ENCODE measurements around the gene CPN1.
"Not testable (repeated sequence)": the region's sequence is repeated elsewhere in the genome, so short reads cannot be mapped to it uniquely, and the experiment has no call there.

The CPN1 gene

DNA sequence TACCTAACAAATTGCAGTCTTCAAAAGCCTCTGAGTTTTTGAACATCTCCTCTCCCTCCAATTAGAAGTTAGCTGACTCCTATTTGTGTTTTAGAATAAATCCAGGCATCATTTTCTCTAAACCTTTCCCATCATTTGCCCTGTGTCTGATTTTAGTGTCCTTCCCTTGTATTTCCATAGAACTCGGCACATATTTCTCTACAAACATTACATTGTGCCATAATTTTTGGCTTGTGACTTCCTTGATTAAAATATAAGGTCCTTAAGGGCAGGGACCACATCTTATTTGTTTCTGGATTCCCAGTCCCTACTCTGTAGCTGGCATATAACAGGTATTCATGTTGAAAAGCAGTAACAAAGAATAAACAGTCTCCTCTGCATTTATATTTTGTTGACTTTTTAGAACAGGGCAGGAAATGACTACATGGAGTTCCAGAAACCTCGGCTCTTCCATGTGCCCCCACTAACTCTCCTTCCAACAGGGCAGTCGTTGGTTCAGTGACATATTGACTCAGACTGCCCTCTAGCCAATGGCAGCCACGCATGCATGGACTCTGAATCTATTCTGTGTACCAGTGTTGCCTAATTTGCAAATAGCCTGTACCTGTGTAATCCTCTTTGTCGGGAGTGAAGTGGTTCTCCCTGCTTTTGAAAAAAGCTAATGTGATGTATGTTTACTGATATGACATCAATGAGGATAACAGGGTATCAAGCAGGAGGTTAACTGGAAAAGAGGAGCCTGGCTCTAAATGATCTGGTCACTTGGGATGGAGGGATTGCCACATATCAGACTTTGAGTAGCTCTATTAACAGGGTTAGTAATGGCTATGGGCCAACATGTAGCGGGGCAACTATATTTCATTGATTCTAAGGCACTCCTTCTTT is 19.8 kb upstream of the CPN1 start:
- Mint-ChIP-seq H3K9me3 (peaks cover 8% of the 10 kb centered on the region), H3K27ac (no peak overlapping the region), H3K4me1 (no peaks in the 10 kb centered on the region), H3K27me3 (peaks cover 48% of the 10 kb centered on the region), H3K36me3 (no peaks in the 10 kb centered on the region), H3K4me3 (no peak overlapping the region)
- no peak for ATAC-seq

DNA sequence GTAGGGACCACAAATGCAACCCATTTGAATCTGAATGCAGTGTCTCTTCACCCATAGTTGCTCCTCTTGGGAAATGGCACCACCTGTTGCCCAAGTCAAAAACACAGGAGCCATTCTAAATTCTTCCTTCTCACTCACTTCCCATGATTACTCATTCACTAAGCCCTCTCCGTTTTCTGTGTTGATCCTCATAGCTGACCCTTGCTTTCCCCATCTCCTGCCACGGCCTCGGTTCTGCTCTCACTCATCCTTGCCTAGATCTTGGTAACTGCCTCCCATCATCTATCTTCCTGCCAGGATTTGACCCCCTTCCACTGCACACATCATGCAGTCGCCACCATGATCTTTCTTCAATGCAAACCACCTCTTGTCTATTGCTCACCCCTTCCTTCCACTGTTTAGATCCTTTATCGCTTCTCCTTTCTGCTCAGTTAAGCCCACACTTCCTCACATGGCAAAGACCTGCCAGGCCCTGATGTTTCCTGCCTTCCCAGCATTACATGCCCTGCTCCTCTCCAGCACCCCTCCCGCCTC is 19.0 kb upstream of the CPN1 start:
- H3K27me3 Mint-ChIP-seq: peaks cover 48% of the 10 kb centered on the region
- no peak for ATAC-seq
- peaks cover 8% of the 10 kb centered on the region for H3K9me3 Mint-ChIP-seq
- H3K36me3 Mint-ChIP-seq: no peaks in the 10 kb centered on the region
- H3K4me3 Mint-ChIP-seq: no peak overlapping the region
- no peaks in the 10 kb centered on the region for H3K4me1 Mint-ChIP-seq
- no peak overlapping the region for H3K27ac Mint-ChIP-seq

DNA sequence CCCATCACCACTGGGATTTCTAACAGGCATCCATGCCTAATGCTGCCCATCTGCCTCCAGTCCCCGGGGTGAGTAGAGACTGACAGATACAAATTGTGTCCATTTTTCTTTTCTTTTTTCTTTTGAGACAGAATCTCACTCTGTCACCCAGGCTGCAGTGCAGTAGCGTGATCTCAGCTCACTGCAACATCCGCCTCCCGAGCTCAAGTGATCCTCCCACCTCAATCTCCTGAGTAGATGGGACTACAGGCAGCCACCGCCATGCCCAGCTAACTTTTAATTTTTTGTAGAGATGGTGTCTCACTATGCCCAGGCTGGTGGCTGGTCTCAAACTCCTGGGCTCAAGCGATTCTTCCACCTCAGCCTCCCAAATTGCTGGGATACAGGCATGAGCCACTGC is 7.6 kb upstream of the CPN1 start:
- Mint-ChIP-seq H3K36me3 (no peaks in the 10 kb centered on the region), H3K9me3 (no peaks in the 10 kb centered on the region), H3K4me3 (no peak overlapping the region), H3K27ac (no peak overlapping the region), H3K4me1 (no peaks in the 10 kb centered on the region), H3K27me3 (peaks cover 8% of the 10 kb centered on the region)
- no peak for ATAC-seq

DNA sequence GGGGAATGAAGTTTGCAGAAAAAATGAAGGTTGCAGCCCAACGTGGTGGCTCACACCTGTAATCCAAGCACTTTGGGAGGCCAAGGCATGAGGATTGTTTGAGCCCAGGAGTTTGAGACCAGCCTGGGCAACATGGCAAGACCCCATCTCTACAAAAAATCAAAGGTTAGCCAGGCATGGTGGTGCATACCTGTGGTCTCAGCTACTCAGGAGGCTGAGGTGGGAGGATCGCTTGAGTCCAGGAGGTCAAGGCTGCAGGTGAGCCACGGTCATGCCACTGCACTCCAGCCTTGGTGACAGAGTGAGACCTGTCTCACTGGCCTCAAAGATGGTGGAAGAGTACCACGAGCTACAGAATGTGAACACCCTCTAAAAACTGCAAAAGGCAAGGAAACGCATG is 5.0 kb upstream of the CPN1 start:
- not testable (repeated sequence) for H3K4me3 Mint-ChIP-seq, ATAC-seq, H3K36me3 Mint-ChIP-seq, H3K9me3 Mint-ChIP-seq, H3K4me1 Mint-ChIP-seq, H3K27ac Mint-ChIP-seq
- peaks cover 16% of the 10 kb centered on the region for H3K27me3 Mint-ChIP-seq

DNA sequence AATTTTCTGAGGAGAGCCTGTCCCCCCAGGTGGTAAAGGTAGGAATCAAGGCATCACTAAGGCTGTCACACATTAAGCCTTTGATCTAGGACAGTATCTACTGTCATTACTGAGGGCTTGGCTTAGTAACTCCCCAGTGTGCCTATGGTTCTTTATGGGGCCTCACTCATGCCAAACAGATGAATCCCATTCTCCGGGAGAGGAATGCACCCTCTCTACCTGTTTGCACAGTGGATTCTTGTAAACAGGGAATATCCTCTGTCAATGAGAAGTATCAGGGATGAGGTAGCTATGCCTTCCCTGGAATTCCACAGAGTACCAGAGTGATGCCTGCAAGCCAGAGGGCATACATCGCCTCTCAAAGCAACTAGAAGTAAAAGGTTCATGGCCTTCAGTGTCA is 3.9 kb upstream of the CPN1 start:
- H3K36me3 Mint-ChIP-seq: no peaks in the 10 kb centered on the region

DNA sequence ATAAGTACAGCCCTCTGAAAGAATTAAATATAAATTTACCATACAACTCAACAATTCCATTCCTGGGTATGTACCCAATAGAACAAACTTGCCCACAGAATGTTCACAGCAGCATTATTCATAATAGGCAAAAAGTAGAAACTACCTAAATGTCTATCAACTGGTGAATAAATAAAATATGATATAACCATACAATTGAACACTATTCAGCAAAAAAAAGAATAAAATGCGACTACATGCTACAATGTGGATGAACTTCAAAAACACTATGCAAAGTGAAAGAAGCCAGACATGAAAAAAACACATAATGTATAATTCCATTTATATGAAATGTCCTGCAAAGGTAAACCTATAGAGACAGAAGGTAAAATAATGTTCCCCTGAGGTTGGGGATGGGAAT is 2.0 kb upstream of the CPN1 start:
- Mint-ChIP-seq H3K9me3 (no peaks in the 10 kb centered on the region), H3K4me1 (no peaks in the 10 kb centered on the region), H3K27ac (no peak overlapping the region), H3K4me3 (no peak overlapping the region), H3K27me3 (peaks cover 47% of the 10 kb centered on the region), H3K36me3 (no peaks in the 10 kb centered on the region)
- no peak for ATAC-seq

More for the DNA sequence above, 3.9 kb upstream of the CPN1 start:
- no peak overlapping the region for H3K27ac Mint-ChIP-seq
- H3K27me3 Mint-ChIP-seq: peaks cover 28% of the 10 kb centered on the region
- no peak overlapping the region for H3K4me3 Mint-ChIP-seq
- ATAC-seq: no peak
- H3K9me3 Mint-ChIP-seq: no peaks in the 10 kb centered on the region
- H3K4me1 Mint-ChIP-seq: no peaks in the 10 kb centered on the region

DNA sequence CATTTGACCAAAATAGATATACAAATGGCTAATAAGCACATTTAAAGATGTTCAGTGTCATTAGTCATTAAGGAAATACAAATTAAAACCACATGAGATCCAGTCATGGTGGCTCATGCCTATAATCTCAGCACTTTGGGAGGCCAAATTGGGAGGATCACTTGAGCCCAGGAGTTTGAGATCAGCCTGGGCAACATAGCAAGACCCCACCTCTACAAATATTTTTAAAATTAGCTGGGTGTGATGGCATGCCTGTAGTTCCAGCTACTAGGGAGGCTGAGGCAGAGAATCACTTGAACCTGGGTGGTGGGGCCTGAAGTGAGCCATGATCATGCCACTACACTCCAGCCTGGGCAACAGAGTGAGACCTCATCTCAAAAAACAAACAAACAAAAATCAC is 607 bp upstream of the CPN1 start:
- ATAC-seq, H3K4me1 Mint-ChIP-seq, H3K36me3 Mint-ChIP-seq, H3K4me3 Mint-ChIP-seq, H3K27ac Mint-ChIP-seq, H3K9me3 Mint-ChIP-seq: not testable (repeated sequence)
- peaks cover 51% of the 10 kb centered on the region for H3K27me3 Mint-ChIP-seq

DNA sequence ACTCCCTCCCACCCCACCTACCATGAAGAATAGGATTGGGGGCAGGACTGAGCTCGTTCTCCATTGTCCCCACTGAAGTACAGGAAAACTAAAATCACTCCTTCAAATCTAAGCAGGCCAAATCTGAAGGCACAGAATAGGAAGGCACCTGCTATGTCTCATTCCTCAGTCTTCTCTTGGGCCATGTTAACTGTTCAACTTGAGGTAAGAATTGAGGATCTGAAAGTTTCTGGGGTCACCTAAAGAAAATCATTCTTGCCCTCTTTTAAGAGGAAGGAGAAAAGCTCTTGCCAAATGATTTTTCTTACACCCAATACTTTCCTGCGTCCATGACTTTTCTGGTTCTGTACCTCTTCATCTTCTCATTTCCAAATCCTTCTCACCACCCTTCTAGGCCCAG is 4.9 kb downstream of the CPN1 start:
- H3K9me3 Mint-ChIP-seq: no peaks in the 10 kb centered on the region
- H3K27ac Mint-ChIP-seq: no peak overlapping the region
- ATAC-seq: peak; percentile 69
- peaks cover 6% of the 10 kb centered on the region for H3K4me1 Mint-ChIP-seq
- H3K36me3 Mint-ChIP-seq: no peaks in the 10 kb centered on the region
- H3K27me3 Mint-ChIP-seq: peaks cover 35% of the 10 kb centered on the region
- no peak overlapping the region for H3K4me3 Mint-ChIP-seq

DNA sequence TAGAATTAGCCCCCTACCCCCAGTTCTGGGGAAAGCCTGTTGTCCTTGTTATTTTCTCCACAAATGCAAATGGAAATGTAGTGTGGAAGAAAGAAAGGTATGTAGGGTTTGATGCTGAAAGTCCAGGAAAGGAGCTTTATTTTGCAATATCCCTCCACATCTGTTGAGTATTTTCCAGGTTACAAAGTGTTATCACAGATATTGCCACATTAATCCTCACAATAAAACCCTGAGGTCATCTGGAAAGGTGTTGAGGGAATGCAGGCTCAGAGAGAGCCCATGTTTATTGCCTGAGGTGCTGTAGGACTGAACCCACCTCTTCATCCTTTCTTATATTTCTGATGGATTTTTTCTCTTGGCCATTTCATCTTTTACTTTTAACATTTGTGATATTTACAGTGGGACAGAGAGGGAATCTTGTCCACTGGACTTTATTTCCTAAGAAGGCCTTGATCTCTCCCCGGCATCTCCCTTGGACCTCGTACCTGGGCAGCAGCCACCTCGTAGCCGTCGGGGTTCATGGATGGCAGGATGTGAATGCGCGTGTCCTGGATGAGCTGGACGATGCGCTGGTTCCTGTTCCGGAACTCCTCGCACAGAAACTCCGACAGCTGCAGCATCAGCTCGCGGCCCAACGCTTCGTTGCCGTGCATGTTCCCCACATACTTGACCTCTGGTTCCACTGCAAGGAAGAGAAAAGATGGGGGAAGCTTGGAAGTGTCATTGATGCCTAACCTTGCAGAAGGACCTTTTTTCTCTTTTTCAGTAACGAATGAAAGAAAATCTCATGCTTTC is 6.0 kb downstream of the CPN1 start:
- Mint-ChIP-seq H3K9me3 (no peaks in the 10 kb centered on the region), H3K27ac (no peak overlapping the region), H3K4me3 (no peak overlapping the region), H3K27me3 (peaks cover 23% of the 10 kb centered on the region), H3K36me3 (no peaks in the 10 kb centered on the region), H3K4me1 (peaks cover 6% of the 10 kb centered on the region)
- ATAC-seq: no peak

DNA sequence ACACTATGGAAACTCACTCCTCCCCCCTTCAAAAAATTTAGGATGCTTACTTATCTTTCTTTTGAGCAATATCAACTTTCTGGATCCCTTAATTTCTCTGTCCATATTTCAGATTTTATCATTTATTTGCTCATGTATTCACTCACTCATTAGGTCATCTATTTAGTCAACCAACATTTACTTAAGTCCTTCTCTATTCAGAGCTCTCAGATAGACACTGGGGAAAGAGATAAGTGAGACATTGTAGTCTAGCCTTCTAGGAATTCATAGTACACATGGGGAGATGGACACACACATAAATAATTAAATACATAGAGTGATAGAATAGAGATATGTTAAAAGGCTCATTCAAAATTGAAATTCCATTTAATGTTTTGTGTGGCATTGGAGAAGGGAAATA is 9.2 kb downstream of the CPN1 start:
- Mint-ChIP-seq H3K36me3 (no peaks in the 10 kb centered on the region), H3K9me3 (no peaks in the 10 kb centered on the region), H3K4me1 (peaks cover 6% of the 10 kb centered on the region), H3K4me3 (no peak overlapping the region), H3K27ac (no peak overlapping the region), H3K27me3 (peaks cover 4% of the 10 kb centered on the region)
- ATAC-seq: no peak

DNA sequence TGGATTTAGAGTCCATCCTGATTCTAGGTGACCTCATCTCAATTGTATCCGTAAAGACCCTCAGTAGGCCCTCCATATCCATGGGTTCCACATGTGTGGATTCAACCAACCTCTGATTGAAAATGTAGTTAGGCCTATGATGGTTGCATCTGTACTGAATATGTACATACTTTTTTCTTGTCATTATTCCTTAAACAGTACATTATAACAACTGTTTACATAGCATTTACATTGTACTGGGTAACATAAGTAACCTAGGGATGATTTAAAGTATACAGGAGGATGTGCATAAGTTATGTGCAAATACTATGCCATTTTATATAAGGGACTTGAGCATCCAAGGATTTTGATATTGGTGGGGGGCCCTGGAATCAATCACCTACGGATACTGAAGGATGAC is 10.1 kb downstream of the CPN1 start:
- H3K9me3 Mint-ChIP-seq: no peaks in the 10 kb centered on the region
- ATAC-seq: no peak
- peaks cover 13% of the 10 kb centered on the region for H3K27me3 Mint-ChIP-seq
- no peaks in the 10 kb centered on the region for H3K36me3 Mint-ChIP-seq
- no peaks in the 10 kb centered on the region for H3K4me1 Mint-ChIP-seq
- H3K4me3 Mint-ChIP-seq: no peak overlapping the region
- H3K27ac Mint-ChIP-seq: no peak overlapping the region

DNA sequence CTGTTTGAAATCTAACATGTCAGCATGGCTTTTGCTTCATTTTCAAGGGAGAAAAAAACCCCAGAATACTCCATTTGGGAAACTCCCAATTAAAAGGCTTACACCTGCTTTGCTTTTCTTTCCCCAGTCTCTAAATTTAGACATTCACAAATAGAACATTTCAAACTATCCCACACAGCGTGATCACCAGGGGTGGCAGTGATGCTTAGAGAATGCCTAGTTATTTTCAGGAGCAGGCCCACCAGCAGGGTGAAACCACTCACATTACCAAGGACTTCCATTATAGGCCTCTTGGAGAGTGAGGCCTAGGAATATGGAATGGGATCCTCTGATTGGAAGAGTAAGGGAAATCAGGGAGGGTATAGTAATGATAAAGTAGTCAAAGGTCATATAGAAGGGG is 14.2 kb downstream of the CPN1 start:
- no peaks in the 10 kb centered on the region for H3K9me3 Mint-ChIP-seq
- H3K27me3 Mint-ChIP-seq: peaks cover 24% of the 10 kb centered on the region
- ATAC-seq: no peak
- H3K4me3 Mint-ChIP-seq: no peak overlapping the region
- no peak overlapping the region for H3K27ac Mint-ChIP-seq
- no peaks in the 10 kb centered on the region for H3K36me3 Mint-ChIP-seq
- no peaks in the 10 kb centered on the region for H3K4me1 Mint-ChIP-seq

DNA sequence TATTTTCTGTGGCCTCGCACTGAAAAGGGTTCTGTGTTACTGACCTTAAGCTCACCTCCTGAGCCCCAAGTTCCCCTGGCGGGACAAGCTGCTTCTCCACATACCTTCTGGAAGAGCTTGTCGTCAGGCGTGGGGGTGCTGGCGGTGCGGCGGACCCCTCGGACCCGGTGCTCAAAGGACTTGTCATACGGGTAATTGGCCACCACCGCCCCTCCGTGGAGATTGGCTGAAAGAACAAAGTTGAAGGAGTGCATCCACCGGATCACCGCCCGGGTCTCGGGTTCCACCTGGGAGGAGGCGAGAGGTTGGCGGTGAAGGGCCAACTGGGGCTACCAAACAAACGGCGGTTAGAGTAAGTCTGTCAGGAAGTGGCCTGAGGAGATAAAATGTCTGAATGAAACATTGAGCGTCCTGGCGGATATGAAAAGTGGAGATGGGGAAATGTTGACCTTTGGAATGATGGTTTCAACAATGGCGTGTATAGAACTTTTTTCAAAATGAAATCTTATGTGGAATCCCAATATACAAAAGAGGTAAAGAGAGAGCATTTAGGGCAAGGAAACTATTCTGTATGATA is 16.5 kb downstream of the CPN1 start:
- no peaks in the 10 kb centered on the region for H3K4me1 Mint-ChIP-seq
- no peaks in the 10 kb centered on the region for H3K36me3 Mint-ChIP-seq
- no peak overlapping the region for H3K4me3 Mint-ChIP-seq
- no peak for ATAC-seq
- H3K27ac Mint-ChIP-seq: no peak overlapping the region
- peaks cover 24% of the 10 kb centered on the region for H3K27me3 Mint-ChIP-seq
- H3K9me3 Mint-ChIP-seq: no peaks in the 10 kb centered on the region

DNA sequence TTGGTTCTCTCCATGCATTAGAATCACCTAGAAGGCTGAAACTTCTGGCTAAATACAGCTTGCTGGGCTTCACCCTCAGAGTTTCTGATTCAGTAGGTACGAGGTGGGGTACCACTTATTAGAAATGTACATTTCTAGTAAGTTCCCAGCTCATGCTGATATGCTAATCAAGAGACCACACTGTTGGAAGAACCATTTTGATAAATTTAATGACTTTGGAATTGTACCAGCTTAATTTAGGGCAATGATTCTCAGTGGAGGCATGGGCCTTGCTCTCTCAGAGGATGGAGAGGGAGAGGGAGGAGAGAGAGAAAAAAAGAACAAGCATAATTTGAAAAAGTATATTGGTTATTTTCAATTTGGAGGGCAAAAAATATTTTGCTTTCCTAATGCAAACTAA is 20.3 kb downstream of the CPN1 start:
- no peaks in the 10 kb centered on the region for H3K36me3 Mint-ChIP-seq
- ATAC-seq: no peak

DNA sequence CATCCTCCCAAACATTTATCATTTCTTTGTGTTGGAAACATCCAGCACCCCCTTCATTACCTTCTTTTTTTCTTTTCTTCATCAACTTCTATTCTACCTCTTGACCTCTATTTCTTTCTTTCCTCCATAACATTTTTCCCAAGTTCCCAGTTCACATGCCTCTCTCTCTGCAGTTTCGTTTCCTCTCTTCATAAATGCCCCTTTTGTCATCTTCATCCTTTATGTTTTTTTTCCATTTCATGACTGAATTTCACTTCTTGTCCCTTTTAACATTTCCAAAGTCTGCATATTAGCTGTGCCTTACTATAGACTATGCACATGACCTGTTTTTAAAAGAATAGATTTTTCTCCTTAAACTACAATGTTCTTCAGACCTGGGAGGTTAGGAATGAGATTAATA is 23.7 kb downstream of the CPN1 start:
- Mint-ChIP-seq H3K36me3 (no peaks in the 10 kb centered on the region), H3K9me3 (peaks cover 3% of the 10 kb centered on the region), H3K27ac (no peak overlapping the region), H3K27me3 (no peaks in the 10 kb centered on the region), H3K4me3 (no peak overlapping the region), H3K4me1 (no peaks in the 10 kb centered on the region)
- no peak for ATAC-seq

More for the DNA sequence above, 20.3 kb downstream of the CPN1 start:
- Mint-ChIP-seq H3K9me3 (no peaks in the 10 kb centered on the region), H3K4me3 (no peak overlapping the region), H3K27ac (no peak overlapping the region), H3K4me1 (no peaks in the 10 kb centered on the region), H3K27me3 (peaks cover 11% of the 10 kb centered on the region)
